ENCODE measurements around the gene ABHD17C.

DNA sequence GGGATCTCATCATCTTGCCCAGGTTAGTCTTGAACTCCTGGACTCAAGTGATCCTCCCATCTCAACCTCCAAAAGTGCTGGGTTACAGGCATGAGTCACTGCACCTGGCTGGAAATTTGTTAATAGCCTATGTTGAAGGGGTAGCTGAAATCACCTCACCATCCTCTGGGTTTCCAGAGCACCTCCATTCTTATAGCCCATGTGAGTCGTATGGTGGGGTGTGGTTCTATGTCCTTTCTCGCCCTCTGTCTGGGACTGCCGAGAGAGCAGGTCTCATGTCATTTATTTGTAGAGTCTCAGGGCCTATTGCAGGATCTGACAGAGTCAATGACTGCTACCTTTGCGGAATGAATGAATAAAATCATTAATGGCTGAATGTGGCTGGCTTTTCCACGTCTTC, 105.0 kb downstream of the ABHD17C start:
- TF ChIP-seq TAF1 (IDR thresholded peaks at IDR 0.05; ENCODE audit: borderline replicate concordance, low read depth, low read length) (no peak), POLR2A (IDR thresholded peaks at IDR 0.05; ENCODE audit: low read depth, low read length) (no peak)
